ENCODE data around the gene SDC3. TPM values are rescaled to one million over a fixed set of nuclear protein-coding genes. Genes with fewer than 3 reads are reported as not detected.

SDC3 gene
- total and polyA plus RNA-seq, 10 of the 15 experiments (the other 5 are each of a cell fraction or from before 2014, with no cell fraction given): under 0.01 to 0.46 (median 0.07) TPM; not detected in 2

- TF ChIP-seq MYB (IDR thresholded peaks at IDR 0.05; ENCODE audit: borderline replicate concordance, low read depth, low read length) (no peak), YY1 (IDR thresholded peaks at IDR 0.05; ENCODE audit: low read depth, low read length) (peak; percentile 63)
Measured at GRCh38 chr1:30911059-30911954, 2.7 kb upstream of the SDC3 start (continued).

DNA sequence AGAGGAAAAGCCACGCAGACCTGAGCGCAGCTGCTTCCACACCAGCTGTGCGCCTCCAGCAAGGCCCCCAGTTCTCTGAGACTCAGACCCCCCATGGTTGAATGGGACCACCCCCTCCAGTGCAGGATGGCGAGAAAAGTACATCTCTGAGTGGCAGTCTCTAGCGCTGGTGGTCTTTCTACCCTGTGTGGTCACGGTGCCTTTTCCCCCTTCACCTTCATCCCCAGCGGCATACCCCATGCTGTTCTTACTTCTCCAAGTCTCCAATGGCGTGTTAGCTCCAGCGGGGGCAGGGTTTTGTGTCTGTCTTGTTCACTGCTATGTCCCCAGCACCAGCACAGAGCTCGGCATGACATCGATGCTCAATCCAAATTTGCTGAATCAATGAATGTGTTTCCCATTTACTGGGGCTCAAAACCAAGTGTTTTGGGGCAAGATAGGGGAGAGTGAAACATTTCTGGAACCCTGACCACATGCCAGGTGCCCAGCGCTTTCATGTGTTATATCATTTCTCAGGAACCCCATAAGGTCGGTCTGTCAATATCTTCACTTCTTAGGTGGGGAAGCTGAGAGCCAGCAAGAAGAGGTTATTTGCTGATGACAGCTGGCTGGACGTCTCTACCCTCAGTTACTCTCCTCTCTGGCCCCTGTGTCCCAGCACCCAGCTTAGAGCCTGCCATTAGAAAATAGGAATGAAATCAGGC lies 959 bp upstream of the SDC3 start:
- ChIA-PET SMC1A (ENCODE audit: uncharacterized antibody, unreplicated experiment) (interaction anchor here (1.9 to 6.7 kb wide), 4 partner anchors 19 to 190 kb away, joined by 9 to 160 read pairs (median 32); no protein-coding TSS in a partner anchor), RAD21 (ENCODE audit: unreplicated experiment) (interaction anchor here (0.7 to 6.9 kb wide), 6 partner anchors 18 to 1071 kb away, joined by 3 to 154 read pairs (median 10); no protein-coding TSS in a partner anchor), CTCF (interaction anchor here (0.7 to 8.7 kb wide), 7 partner anchors 16 to 189 kb away, joined by 3 to 303 read pairs (median 48); no protein-coding TSS in a partner anchor), POLR2A (interaction anchor here (0.7 kb wide), 1 partner anchor 130 kb away, joined by 4 read pairs; no protein-coding TSS in a partner anchor)
- Histone ChIP-seq H3K4me1 (ENCODE audit: control insufficient read depth, insufficient read depth, low read length) (no peaks in the 10 kb centered on the region), H3K4me3 (no peak overlapping the region), H3K27ac (ENCODE audit: control insufficient read depth, insufficient read depth) (no peak overlapping the region), H3K79me2 (ENCODE audit: control insufficient read depth, insufficient read depth, low read length) (no peaks in the 10 kb centered on the region), H2AFZ (ENCODE audit: control insufficient read depth, low read depth, low read length) (no peak overlapping the region), H3K9ac (ENCODE audit: control insufficient read depth, insufficient read depth, low read length) (no peak overlapping the region), H3K9me3 (replicated peaks; ENCODE audit: control insufficient read depth, insufficient read depth, low read length) (no peaks in the 10 kb centered on the region), H3K27me3 (replicated peaks in 1 of 2; ENCODE audit: control insufficient read depth in 2 of 2, insufficient read depth in 2 of 2, low read length in 1 of 2) (peaks cover 16% of the 10 kb centered on the region in 2 experiments), H3K36me3 (ENCODE audit: control insufficient read depth in 2 of 2, insufficient read depth in 2 of 2, low read length in 1 of 2) (no peaks in the 10 kb centered on the region), H3K4me2 (ENCODE audit: control insufficient read depth, insufficient read depth) (no peak overlapping the region), H4K20me1 (ENCODE audit: control insufficient read depth, insufficient read depth) (no peaks in the 10 kb centered on the region)
- in situ Hi-C loops (cut with MboI) (loop anchor here (5.0 to 10.0 kb wide), 3 partner anchors 107 to 1675 kb away; partner anchors contain the start of genes MECR and PTPRU), intact Hi-C loops (cut with micrococcal nuclease; ENCODE audit: unreplicated experiment) (no loop called here)
- TF ChIP-seq STAT3 (IDR thresholded peaks at IDR 0.05; ENCODE audit: low read depth, low read length) (no peak), FOXM1 (IDR thresholded peaks at IDR 0.05; ENCODE audit: low read depth, low read length) (no peak), CHD2 (IDR thresholded peaks at IDR 0.05; ENCODE audit: borderline replicate concordance, low read depth, low read length) (no peak), RAD51 (IDR thresholded peaks at IDR 0.05) (no peak), EGR1 (IDR thresholded peaks at IDR 0.05; ENCODE audit: borderline replicate concordance in 1 of 2, low read depth in 2 of 2, low read length in 2 of 2) (no peak), CREB1 (IDR thresholded peaks at IDR 0.05; ENCODE audit: low read depth) (no peak), CBX3 (IDR thresholded peaks at IDR 0.05; ENCODE audit: borderline replicate concordance, low read depth) (no peak), YY1 (IDR thresholded peaks at IDR 0.05; ENCODE audit: low read depth, low read length) (no peak), ESRRA (IDR thresholded peaks at IDR 0.05; ENCODE audit: low read length) (no peak), NFYA (IDR thresholded peaks at IDR 0.05; ENCODE audit: borderline replicate concordance, low read depth, low read length) (no peak), SMC3 (IDR thresholded peaks at IDR 0.05; ENCODE audit: borderline replicate concordance, low read length) (no peak), KAT2A (conservative IDR thresholded peaks at IDR 0.05; ENCODE audit: control insufficient read depth, low read depth, low read length) (no peak), ZNF592 (IDR thresholded peaks at IDR 0.05) (no peak), CBX5 (IDR thresholded peaks at IDR 0.05; ENCODE audit: low read depth) (no peak), RCOR1 (conservative IDR thresholded peaks at IDR 0.05; ENCODE audit: low read depth, low read length) (no peak)
- ATAC-seq (no peak), FAIRE-seq (no peak), DNase-seq (ENCODE audit: low read depth, low spot score) (no peak)
- 58% methylated on average over 14 of the region's 14 CpGs for WGBS (ENCODE audit: insufficient coverage, insufficient replicate concordance, low lambda C conversion rate, missing lambda C conversion rate)
- no TSS peak for BruUV-seq (replicated peaks)
